ENCODE data around the gene GPHA2.
"Not testable (repeated sequence)": the region's sequence is repeated elsewhere in the genome, so short reads cannot be mapped to it uniquely, and the experiment has no call there.

Gene GPHA2, protein sequence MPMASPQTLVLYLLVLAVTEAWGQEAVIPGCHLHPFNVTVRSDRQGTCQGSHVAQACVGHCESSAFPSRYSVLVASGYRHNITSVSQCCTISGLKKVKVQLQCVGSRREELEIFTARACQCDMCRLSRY

DNA sequence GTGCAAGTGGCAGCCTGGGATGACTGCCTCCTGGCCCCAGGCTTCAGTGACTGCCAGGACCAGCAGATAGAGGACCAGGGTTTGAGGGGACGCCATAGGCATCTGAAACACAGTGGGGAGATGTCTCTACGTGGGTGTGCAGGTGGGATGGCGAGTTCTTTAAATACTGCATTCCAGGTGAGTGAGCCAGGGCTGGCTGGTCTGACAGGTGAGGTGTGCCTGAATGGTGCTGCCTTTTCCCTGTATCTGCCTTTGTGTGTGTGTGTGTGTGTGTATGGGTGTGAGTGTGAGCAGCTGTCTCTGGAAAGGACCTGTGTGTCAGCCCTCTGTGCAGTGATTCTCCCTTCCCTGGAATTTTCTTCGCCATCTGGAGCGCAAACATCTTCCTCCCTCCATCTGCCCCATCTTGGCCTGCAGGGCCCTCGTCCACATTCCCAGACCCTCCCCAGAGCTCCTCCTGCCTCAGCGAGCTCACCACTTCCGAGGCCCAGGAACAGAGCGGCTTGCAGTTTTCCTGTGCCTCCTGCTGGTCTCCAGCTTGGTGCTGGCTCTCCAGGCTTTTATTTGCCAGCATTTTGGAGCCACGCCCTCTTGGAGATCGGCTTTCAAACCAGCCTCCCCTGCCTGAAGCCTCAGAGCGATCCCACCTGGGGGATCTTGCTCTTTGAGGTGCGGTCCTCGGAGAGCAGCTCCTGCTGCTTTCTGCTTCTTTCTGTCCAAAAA lies at the start of gene GPHA2:
Gene GPHA2 (minus strand): TSS at position 535 of the 723 bp plus-strand sequence. CDS start 433 bp downstream, at position 102.
- no peak for TF ChIP-seq CTCF (IDR thresholded peaks at IDR 0.05; ENCODE audit: insufficient read depth, low read depth, low read length, missing control alignments)
- no peak within 1 kb of the TSS for H3K4me3 ChIP-seq (ENCODE audit: low read depth, low read length)
- no peak for DNase-seq (ENCODE audit: low read depth)

GRCh38 chr11:64983339-64983738 lies 47.6 kb upstream of the GPHA2 start:
- DNase-seq (ENCODE audit: low read depth); H3K4me3 ChIP-seq (ENCODE audit: low read depth, low read length): not testable (repeated sequence)

- no peak for DNase-seq (ENCODE audit: low read depth)
- no peak for TF ChIP-seq CTCF (IDR thresholded peaks at IDR 0.05; ENCODE audit: insufficient read depth, low read depth, low read length, missing control alignments)
- H3K4me3 ChIP-seq (ENCODE audit: low read depth, low read length) = no peak overlapping the region
Observed at GRCh38 chr11:64976651-64977050, 41.0 kb upstream of the GPHA2 start.

GRCh38 chr11:64974124-64974523 lies 38.4 kb upstream of the GPHA2 start:
- TF ChIP-seq CTCF (IDR thresholded peaks at IDR 0.05; ENCODE audit: insufficient read depth, low read depth, low read length, missing control alignments) = no peak
- H3K4me3 ChIP-seq (ENCODE audit: low read depth, low read length) = no peak overlapping the region
- peak; percentile 18 for DNase-seq (ENCODE audit: low read depth)

GRCh38 chr11:64971421-64972233 lies 35.9 kb upstream of the GPHA2 start, which contains the start of gene MAJIN:
Gene MAJIN, minus strand, starts transcription at chr11:64972108. Its CDS starts 12,703 bp downstream, at chr11:64959405.
- DNase-seq (ENCODE audit: low read depth) = peak; percentile 96
- TF ChIP-seq CTCF (IDR thresholded peaks at IDR 0.05; ENCODE audit: insufficient read depth, low read depth, low read length, missing control alignments) = no peak
- H3K4me3 ChIP-seq (ENCODE audit: low read depth, low read length) = peak within 1 kb of the TSS; percentile 67

DNA sequence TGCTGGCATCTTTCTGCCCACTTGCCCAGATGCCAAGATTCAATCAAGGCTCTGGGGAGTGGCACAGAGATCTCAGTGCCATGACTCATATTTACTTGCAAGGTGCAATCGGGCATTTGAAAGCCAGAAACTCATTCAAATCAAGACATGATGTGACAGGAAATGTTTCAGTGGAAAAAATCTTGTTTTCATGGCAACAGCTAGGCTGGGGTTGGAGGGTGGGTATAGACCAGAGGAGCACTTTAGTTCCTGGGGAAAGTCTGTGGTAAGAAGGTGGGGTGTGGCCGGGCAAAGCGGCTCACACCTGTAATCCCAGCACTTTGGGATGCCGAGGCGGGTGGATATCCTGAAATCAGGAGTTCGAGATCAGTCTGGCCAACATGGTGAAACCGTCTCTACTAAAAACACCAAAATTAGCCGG lies 35.0 kb upstream of the GPHA2 start:
- no peak overlapping the region for H3K4me3 ChIP-seq (ENCODE audit: low read depth, low read length)
- TF ChIP-seq CTCF (IDR thresholded peaks at IDR 0.05; ENCODE audit: insufficient read depth, low read depth, low read length, missing control alignments) = no peak
- peak; percentile 17 for DNase-seq (ENCODE audit: low read depth)

DNA sequence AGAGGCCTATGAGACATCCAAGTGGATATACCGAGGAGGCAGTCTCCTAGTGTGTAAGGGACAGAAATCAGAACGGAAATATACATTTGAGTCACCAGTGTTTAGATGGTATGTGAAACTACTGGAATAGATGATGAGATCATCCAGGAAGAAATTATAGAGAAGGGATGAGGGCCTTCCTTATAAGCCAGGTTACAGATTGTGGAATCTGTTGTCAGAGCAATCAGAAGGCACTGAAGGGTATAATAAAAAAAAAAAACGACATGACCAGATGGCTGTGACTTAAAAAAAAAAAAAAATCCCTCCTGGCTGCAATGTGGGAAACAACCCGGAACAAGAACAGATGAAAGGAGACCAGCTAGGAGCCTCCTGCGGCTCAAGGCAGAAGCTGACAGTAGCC lies 33.5 kb upstream of the GPHA2 start:
- no peak for TF ChIP-seq CTCF (IDR thresholded peaks at IDR 0.05; ENCODE audit: insufficient read depth, low read depth, low read length, missing control alignments)
- H3K4me3 ChIP-seq (ENCODE audit: low read depth, low read length) = no peak overlapping the region
- DNase-seq (ENCODE audit: low read depth) = no peak

Measured in GM12865 (cell line).